GM21825 (cell line): ENCODE results near the gene IFITM5.

Experiments used
- ATAC-seq: cut with Tn5 transposase; IDR thresholded peaks from one replicate; pipeline ENCODE4 v1.9.1; 2021; ENCODE audit warnings: mild to moderate bottlenecking, moderate library complexity; ENCODE audit not compliant: unreplicated experiment

IFITM5 gene

GRCh38 chr11:285021-285893, 14.1 kb downstream of the IFITM5 start:
- no peak for ATAC-seq

DNA sequence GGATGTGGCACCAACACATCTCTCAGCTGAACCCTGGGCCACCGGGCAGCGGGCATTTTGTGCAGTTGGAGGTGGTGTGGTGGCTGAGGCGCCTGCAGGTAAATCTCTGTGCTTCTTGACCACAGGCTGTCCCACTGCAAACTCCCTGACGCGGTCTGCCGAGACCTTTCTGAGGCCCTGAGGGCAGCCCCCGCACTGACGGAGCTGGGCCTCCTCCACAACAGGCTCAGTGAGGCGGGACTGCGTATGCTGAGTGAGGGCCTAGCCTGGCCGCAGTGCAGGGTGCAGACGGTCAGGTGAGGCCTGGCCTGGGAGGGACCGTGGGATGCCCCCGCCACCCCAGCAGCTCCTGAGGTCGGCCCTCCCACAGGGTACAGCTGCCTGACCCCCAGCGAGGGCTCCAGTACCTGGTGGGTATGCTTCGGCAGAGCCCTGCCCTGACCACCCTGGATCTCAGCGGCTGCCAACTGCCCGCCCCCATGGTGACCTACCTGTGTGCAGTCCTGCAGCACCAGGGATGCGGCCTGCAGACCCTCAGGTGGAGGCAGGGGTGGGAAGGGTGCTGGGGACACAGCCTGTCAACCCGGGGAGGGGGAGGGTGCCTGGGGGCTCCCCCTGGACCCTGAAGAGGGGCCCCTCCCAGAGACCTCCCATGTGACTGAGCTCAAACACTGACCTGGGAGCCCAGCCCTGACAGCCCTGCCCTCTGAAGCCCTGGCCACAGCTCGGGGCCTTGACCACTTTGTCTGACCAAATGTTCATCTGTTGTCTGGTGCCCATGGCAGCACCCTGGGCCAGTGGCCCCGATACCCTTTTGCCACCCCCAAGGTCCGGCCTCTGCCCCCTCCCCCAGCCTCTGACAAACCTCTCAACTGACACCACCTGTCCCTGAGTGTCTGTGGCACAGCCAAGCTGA, 15.0 kb downstream of the IFITM5 start:
- no peak for ATAC-seq

DNA sequence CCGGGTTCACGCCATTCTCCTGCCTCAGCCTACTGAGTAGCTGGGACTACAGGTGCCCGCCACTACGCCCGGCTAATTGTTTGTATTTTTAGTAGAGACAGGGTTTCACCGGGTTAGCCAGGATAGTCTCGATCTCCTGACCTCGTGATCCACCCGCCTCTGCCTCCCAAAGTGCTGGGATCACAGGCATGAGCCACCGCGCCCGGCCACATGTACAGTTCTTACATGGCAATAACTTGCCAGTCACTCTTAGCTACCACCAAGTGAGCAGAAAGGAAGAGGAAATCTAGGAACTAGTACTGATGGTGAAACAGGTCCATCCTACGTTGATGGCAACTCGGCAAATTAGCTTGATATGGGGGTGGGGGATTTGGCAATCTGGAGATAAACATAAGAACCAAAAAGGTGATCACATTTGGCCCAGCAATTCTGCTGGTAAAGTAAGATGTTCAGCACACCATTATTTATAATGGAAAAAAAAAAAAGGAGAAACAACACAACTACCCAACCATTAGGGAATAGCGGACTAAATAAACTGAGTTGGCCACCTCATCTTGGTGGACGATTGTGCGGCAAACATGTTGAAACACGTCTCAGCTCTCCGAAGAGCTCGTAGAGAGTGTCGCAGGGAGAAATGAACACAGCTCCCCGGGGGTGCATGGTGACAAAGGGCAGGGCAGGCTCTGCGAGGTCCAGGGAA, 15.8 kb downstream of the IFITM5 start:
- no peak for ATAC-seq

- no peak for ATAC-seq
These were observed 16.5 kb downstream of the IFITM5 start for GRCh38 chr11:282630-283360.

DNA sequence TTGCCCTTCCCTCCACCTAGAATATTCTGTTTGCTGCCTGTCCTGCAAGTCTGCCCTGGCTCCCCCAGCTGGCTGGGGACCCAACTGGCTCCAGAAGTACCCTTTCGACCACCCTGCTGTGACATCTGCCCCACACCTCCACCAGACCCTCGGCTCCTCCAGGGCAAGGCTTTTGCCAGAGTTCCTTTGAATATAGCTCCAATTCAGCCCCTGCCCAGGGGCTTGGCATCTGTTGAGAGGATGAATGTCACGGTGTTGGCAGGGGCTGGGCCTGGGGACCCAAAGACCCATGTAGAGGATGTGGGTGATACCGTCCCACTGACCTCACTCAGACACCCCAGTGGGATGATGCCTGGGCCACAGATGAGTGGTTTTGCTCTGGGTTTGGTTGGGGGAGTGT, 17.2 kb downstream of the IFITM5 start:
- no peak for ATAC-seq

GRCh38 chr11:281486-282161, 17.7 kb downstream of the IFITM5 start:
- ATAC-seq, result no peak

DNA sequence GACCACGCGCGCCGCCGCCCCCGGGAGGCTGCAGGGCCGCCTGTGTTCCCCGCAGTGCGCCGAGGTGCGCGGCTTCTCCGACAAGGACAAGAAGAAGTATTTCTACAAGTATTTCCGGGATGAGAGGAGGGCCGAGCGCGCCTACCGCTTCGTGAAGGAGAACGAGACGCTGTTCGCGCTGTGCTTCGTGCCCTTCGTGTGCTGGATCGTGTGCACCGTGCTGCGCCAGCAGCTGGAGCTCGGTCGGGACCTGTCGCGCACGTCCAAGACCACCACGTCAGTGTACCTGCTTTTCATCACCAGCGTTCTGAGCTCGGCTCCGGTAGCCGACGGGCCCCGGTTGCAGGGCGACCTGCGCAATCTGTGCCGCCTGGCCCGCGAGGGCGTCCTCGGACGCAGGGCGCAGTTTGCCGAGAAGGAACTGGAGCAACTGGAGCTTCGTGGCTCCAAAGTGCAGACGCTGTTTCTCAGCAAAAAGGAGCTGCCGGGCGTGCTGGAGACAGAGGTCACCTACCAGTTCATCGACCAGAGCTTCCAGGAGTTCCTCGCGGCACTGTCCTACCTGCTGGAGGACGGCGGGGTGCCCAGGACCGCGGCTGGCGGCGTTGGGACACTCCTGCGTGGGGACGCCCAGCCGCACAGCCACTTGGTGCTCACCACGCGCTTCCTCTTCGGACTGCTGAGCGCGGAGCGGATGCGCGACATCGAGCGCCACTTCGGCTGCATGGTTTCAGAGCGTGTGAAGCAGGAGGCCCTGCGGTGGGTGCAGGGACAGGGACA, 18.4 kb downstream of the IFITM5 start:
- ATAC-seq, result no peak

DNA sequence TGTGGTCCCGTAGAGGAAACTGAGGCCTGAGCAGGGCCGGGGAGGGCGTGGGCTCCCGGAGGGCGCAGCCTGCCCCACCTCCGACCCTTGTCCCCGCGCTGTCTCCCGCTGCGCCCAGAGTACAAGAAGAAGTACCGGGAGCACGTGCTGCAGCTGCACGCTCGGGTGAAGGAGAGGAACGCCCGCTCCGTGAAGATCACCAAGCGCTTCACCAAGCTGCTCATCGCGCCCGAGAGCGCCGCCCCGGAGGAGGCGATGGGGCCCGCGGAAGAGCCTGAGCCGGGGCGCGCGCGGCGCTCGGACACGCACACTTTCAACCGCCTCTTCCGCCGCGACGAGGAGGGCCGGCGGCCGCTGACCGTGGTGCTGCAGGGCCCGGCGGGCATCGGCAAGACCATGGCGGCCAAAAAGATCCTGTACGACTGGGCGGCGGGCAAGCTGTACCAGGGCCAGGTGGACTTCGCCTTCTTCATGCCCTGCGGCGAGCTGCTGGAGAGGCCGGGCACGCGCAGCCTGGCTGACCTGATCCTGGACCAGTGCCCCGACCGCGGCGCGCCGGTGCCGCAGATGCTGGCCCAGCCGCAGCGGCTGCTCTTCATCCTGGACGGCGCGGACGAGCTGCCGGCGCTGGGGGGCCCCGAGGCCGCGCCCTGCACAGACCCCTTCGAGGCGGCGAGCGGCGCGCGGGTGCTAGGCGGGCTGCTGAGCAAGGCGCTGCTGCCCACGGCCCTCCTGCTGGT, 19.2 kb downstream of the IFITM5 start:
- no peak for ATAC-seq

GRCh38 chr11:279040-279965, 20.0 kb downstream of the IFITM5 start:
- ATAC-seq, result no peak

- ATAC-seq, result no peak
These were observed 21.1 kb downstream of the IFITM5 start, which contains the start of gene NLRP6 for GRCh38 chr11:278001-278951. Gene NLRP6 (plus strand): TSS chr11:278407. CDS start chr11:278570, 163 bp downstream.

DNA sequence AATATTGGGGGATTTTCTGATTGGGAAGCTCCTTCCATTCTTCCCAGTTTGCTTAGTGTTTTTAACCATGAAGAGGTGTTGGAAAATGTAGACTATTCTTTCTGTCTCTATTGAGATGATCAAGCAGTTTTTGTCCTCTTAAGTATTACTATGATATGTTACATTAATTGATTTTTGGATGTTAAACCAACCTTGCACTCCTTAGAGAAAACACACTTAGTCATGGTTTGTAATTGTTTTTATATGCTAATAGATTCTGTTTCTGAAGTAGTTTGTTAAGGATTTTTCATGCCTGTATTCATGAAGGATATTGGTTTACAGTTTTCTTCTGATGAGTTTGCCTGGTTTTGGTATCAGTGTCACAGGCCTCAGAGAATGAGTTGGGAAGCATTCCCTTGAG, 23.1 kb downstream of the IFITM5 start:
- ATAC-seq, result no peak

- no peak for ATAC-seq
These were observed 26.5 kb downstream of the IFITM5 start for GRCh38 chr11:272931-273198.

- ATAC-seq, result no peak
These were observed 27.0 kb downstream of the IFITM5 start for GRCh38 chr11:272195-272930.

- no peak for ATAC-seq
These were observed 28.0 kb downstream of the IFITM5 start for GRCh38 chr11:271319-271715.

- no peak for ATAC-seq
These were observed 28.6 kb downstream of the IFITM5 start for GRCh38 chr11:270451-271318.
